H9 (cell line): Measurements from ENCODE around the gene FAM163B. TPM values are rescaled to one million over a fixed set of nuclear protein-coding genes. Genes with fewer than 3 reads are reported as not detected.

Experiments
- DNase-seq: peaks from one replicate; pipeline ENCODE4 v3.0.0-alpha.2; 2017
- H2AFZ ChIP-seq: one replicate; pipeline ENCODE4 v1.6.1; 2013; ENCODE audit warnings: mild to moderate bottlenecking, low read length, control low read depth, moderate library complexity
- H2AK5ac ChIP-seq: 2 replicates; pipeline ENCODE4 v1.6.1; 2013; ENCODE audit warnings: low read length, control low read depth, mixed read lengths; ENCODE audit not compliant: insufficient read length
- H2BK120ac ChIP-seq: one replicate; pipeline ENCODE4 v1.6.1; 2013; ENCODE audit warnings: low read depth, mild to moderate bottlenecking, low read length, control low read depth, inconsistent platforms; ENCODE audit not compliant: poor library complexity, severe bottlenecking
- H2BK12ac ChIP-seq: 2 replicates; pipeline ENCODE4 v1.6.1; 2013; ENCODE audit warnings: low read length, control low read depth, mixed read lengths, low read depth; ENCODE audit not compliant: insufficient read length
- H2BK15ac ChIP-seq: 2 replicates; pipeline ENCODE4 v1.6.1; 2013; ENCODE audit warnings: low read depth, low read length, control low read depth
- H2BK20ac ChIP-seq: one replicate; pipeline ENCODE4 v1.6.1; 2013; ENCODE audit warnings: low read depth, mild to moderate bottlenecking, low read length, control low read depth, inconsistent platforms; ENCODE audit not compliant: poor library complexity, severe bottlenecking
- H2BK5ac ChIP-seq: 2 replicates; pipeline ENCODE4 v1.6.1; 2013; ENCODE audit warnings: low read length, control low read depth, mixed read lengths; ENCODE audit not compliant: insufficient read length
- H3K14ac ChIP-seq: 2 replicates; pipeline ENCODE4 v1.6.1; 2013; ENCODE audit warnings: low read length, control low read depth; ENCODE audit not compliant: insufficient read depth
- H3K18ac ChIP-seq: 2 replicates; pipeline ENCODE4 v1.6.1; 2013; ENCODE audit warnings: low read depth, mild to moderate bottlenecking, mixed read lengths, low read length, control low read depth; ENCODE audit not compliant: insufficient read length
- H3K23ac ChIP-seq: 2 replicates; pipeline ENCODE4 v1.6.1; 2013; ENCODE audit warnings: low read length, control low read depth, mixed read lengths, low read depth; ENCODE audit not compliant: insufficient read length
- H3K23me2 ChIP-seq: 2 replicates; pipeline ENCODE4 v1.6.1; 2013; ENCODE audit warnings: low read depth, mild to moderate bottlenecking, mixed read lengths, low read length, control low read depth; ENCODE audit not compliant: insufficient read length, poor library complexity, severe bottlenecking
- H3K27ac ChIP-seq: 2 replicates; pipeline ENCODE4 v1.5.1; 2013; ENCODE audit warnings: low read length, control low read depth, mixed read lengths, low read depth; ENCODE audit not compliant: insufficient read length
- H3K27me3 ChIP-seq: 2 replicates; pipeline ENCODE4 v1.6.1; 2013; ENCODE audit warnings: low read length, control low read depth, inconsistent platforms; ENCODE audit not compliant: insufficient read depth
- H3K4ac ChIP-seq: 2 replicates; pipeline ENCODE4 v1.6.1; 2013; ENCODE audit warnings: low read depth, mild to moderate bottlenecking, control low read depth, inconsistent platforms, low read length, moderate library complexity
- H3K4me1 ChIP-seq: 2 replicates; pipeline ENCODE4 v1.6.1; 2013; ENCODE audit warnings: low read length, control low read depth, inconsistent platforms; ENCODE audit not compliant: insufficient read depth
- H3K4me2 ChIP-seq: 2 replicates; pipeline ENCODE4 v1.6.1; 2013; ENCODE audit warnings: low read length, control low read depth, mixed read lengths; ENCODE audit not compliant: insufficient read length, insufficient read depth
- H3K56ac ChIP-seq: 2 replicates; pipeline ENCODE4 v1.6.1; 2013; ENCODE audit warnings: low read depth, mild to moderate bottlenecking, mixed read lengths, low read length, control low read depth; ENCODE audit not compliant: insufficient read length
- H3K79me1 ChIP-seq: 2 replicates; pipeline ENCODE4 v1.6.1; 2013; ENCODE audit warnings: low read depth, mild to moderate bottlenecking, moderate library complexity, low read length, control low read depth, inconsistent platforms; ENCODE audit not compliant: insufficient read depth, poor library complexity, severe bottlenecking
- H3K79me2 ChIP-seq: 2 replicates; pipeline ENCODE4 v1.6.1; 2013; ENCODE audit warnings: low read length, control low read depth, inconsistent platforms; ENCODE audit not compliant: insufficient read depth
- H3K9ac ChIP-seq: 2 replicates; pipeline ENCODE4 v1.6.1; 2013; ENCODE audit warnings: low read length, control low read depth, mixed read lengths; ENCODE audit not compliant: insufficient read length; ENCODE audit errors: extremely low read depth
- H3K9me3 ChIP-seq: one replicate; pipeline ENCODE4 v1.6.1; 2013; ENCODE audit warnings: low read depth, low read length, inconsistent platforms; ENCODE audit not compliant: control insufficient read depth
- H3T11ph ChIP-seq: one replicate; pipeline ENCODE4 v1.6.1; 2013; ENCODE audit warnings: mild to moderate bottlenecking, low read length, control low read depth, inconsistent platforms
- H4K20me1 ChIP-seq: one replicate; pipeline ENCODE4 v1.6.1; 2013; ENCODE audit not compliant: control insufficient read depth, insufficient read length, insufficient read depth
- H4K5ac ChIP-seq: 2 replicates; pipeline ENCODE4 v1.6.1; 2013; ENCODE audit warnings: low read depth, mild to moderate bottlenecking, mixed read lengths, low read length, control low read depth; ENCODE audit not compliant: insufficient read length
- H4K8ac ChIP-seq: replicated peaks from 2 replicates; pipeline ENCODE4 v1.6.1; 2013; ENCODE audit warnings: low read length, control low read depth, mixed read lengths, low read depth; ENCODE audit not compliant: insufficient read length
- H4K91ac ChIP-seq: 2 replicates; pipeline ENCODE4 v1.6.1; 2013; ENCODE audit warnings: low read depth, mild to moderate bottlenecking, moderate library complexity, mixed read lengths, low read length, control low read depth; ENCODE audit not compliant: insufficient read length
- H3K27ac Mint-ChIP-seq, 3 experiments: 2 replicates in 2 of 3; 3 replicates in 1 of 3; pipeline ENCODE4 v1.8.0; 2020 to 2021; ENCODE audit warnings: mixed read lengths in 3 of 3, mild to moderate bottlenecking in 1 of 3, moderate library complexity in 1 of 3
- H3K27me3 Mint-ChIP-seq: 2 replicates; pipeline ENCODE4 v1.8.0; 2021; ENCODE audit warnings: low read depth, mild to moderate bottlenecking, moderate library complexity, mixed read lengths
- H3K36me3 Mint-ChIP-seq, 3 experiments: 2 replicates in 2 of 3; 3 replicates in 1 of 3; pipeline ENCODE4 v1.8.0; 2020 to 2021; ENCODE audit warnings: low read depth in 3 of 3, mixed read lengths in 3 of 3; ENCODE audit not compliant: insufficient read depth in 1 of 3
- H3K4me1 Mint-ChIP-seq, 2 experiments: 2 replicates each; pipeline ENCODE4 v1.8.0; 2020; ENCODE audit warnings: mixed read lengths in 2 of 2
- H3K4me3 Mint-ChIP-seq, 2 experiments: 2 replicates in 1 of 2; 3 replicates in 1 of 2; pipeline ENCODE4 v1.8.0; 2020 to 2021; ENCODE audit warnings: mild to moderate bottlenecking in 2 of 2, mixed read lengths in 2 of 2, moderate library complexity in 1 of 2
- H3K9me3 Mint-ChIP-seq, 2 experiments: 2 replicates in 1 of 2; 3 replicates in 1 of 2; pipeline ENCODE4 v1.8.0; 2020; ENCODE audit warnings: mild to moderate bottlenecking in 2 of 2, mixed read lengths in 2 of 2, moderate library complexity in 1 of 2
- CTCF ChIP-seq: fragments of 200-600 bp; sonication (generic); conservative IDR thresholded peaks from 3 replicates; pipeline ENCODE4 v1.8.0; 2021; ENCODE audit warnings: antibody characterized with exemption, mild to moderate bottlenecking
- WGBS: extraction: QIAGEN DNeasy Blood & Tissue Kit; methylation state at CpG from one replicate; pipeline ENCODE4 v1.1.7; 2013; ENCODE audit warnings: missing lambda C conversion rate, low lambda C conversion rate, mixed read lengths; ENCODE audit not compliant: insufficient read length; ENCODE audit errors: extremely low coverage; 5-methylcytosine and 5-hydroxymethylcytosine counted together
- total RNA-seq: library from RNA; stranded (reverse); gene quantifications from 2 replicates; pipeline ENCODE4 v1.2.1, GENCODE V29; 2021

Gene FAM163B
- total RNA-seq, 1 experiment from 2014 or later: 0.39 TPM

GRCh38 chr9:133538176-133538575 lies 71.0 kb downstream of the FAM163B start:
- Mint-ChIP-seq H3K27me3 (peaks cover 22% of the 10 kb centered on the region), H3K4me3 (no peak overlapping the region), H3K4me1 (peaks cover 20 to 37% of the 10 kb centered on the region in 2 experiments), H3K9me3 (no peaks in the 10 kb centered on the region), H3K27ac (no peak overlapping the region), H3K36me3 (no peaks in the 10 kb centered on the region)
- no peak for TF ChIP-seq CTCF
- H2BK15ac ChIP-seq: no peak overlapping the region
- H4K20me1 ChIP-seq: no peaks in the 10 kb centered on the region
- H3K4me1 ChIP-seq: peaks cover 7% of the 10 kb centered on the region; the same call in 1 of the 2 replicates
- DNase-seq: no peak
- no peak overlapping the region for H2AK5ac ChIP-seq
- no peaks in the 10 kb centered on the region; the same call in 1 of the 2 replicates for H3K27me3 ChIP-seq
- H3K79me1 ChIP-seq: no peaks in the 10 kb centered on the region
- no peak overlapping the region for H2BK20ac ChIP-seq
- H3K18ac ChIP-seq: no peak overlapping the region
- H3K9ac ChIP-seq: no peak overlapping the region
- H4K8ac ChIP-seq: no peak overlapping the region
- no peak overlapping the region for H2BK12ac ChIP-seq
- H3T11ph ChIP-seq: no peak overlapping the region
- WGBS: no CpG with 5 or more reads among the region's 14 CpGs
- H3K14ac ChIP-seq: no peak overlapping the region
- H3K79me2 ChIP-seq: no peaks in the 10 kb centered on the region
- H3K23ac ChIP-seq: no peak overlapping the region
- H3K27ac ChIP-seq: no peak overlapping the region
- H3K56ac ChIP-seq: no peak overlapping the region
- no peak overlapping the region for H2BK120ac ChIP-seq
- no peak overlapping the region for H3K4ac ChIP-seq
- H3K23me2 ChIP-seq: peaks cover 9% of the 10 kb centered on the region
- no peak overlapping the region for H4K5ac ChIP-seq
- H3K9me3 ChIP-seq: no peaks in the 10 kb centered on the region
- H2AFZ ChIP-seq: no peak overlapping the region
- H4K91ac ChIP-seq: no peak overlapping the region
- no peak overlapping the region for H3K4me2 ChIP-seq
- H2BK5ac ChIP-seq: no peak overlapping the region
